Esophagus muscularis mucosa (tissue), 4 donors: ENCODE measurements around the gene KIR3DL1. TPM values are rescaled to one million over a fixed set of nuclear protein-coding genes. Genes with fewer than 3 reads are reported as not detected.

Experiments
- DNase-seq: peaks from one replicate; pipeline ENCODE4 v3.0.0-alpha.2; 2017; ENCODE audit errors: extremely low spot score
- H3K27ac ChIP-seq, 4 donors: fragments of 200-600 bp; sonication (generic); replicated peaks in 1 of 4; 1 replicate in 3 of 4; 2 replicates in 1 of 4; pipeline ENCODE4 v1.5.1; 2016 to 2019; ENCODE audit warnings: mild to moderate bottlenecking in 1 of 4
- H3K27me3 ChIP-seq, 4 donors: fragments of 200-600 bp; sonication (generic); one replicate each; pipeline versions ENCODE4 v1.5.1 to v1.6.0; 2016 to 2019
- H3K36me3 ChIP-seq, 4 donors: fragments of 200-600 bp; sonication (generic); one replicate each; pipeline ENCODE4 v1.5.1; 2016 to 2019
- H3K4me1 ChIP-seq, 4 donors: fragments of 200-600 bp; sonication (generic); one replicate each; pipeline ENCODE4 v1.5.1; 2016 to 2019
- H3K4me3 ChIP-seq, 4 donors: fragments of 200-600 bp; sonication (generic); 1 replicate in 2 of 4; 2 replicates in 2 of 4; pipeline ENCODE4 v1.5.1; 2016 to 2019; ENCODE audit warnings: mild to moderate bottlenecking in 4 of 4, moderate library complexity in 1 of 4
- H3K9me3 ChIP-seq, 4 donors: fragments of 200-600 bp; sonication (generic); 1 replicate in 3 of 4; 2 replicates in 1 of 4; pipeline ENCODE4 v1.5.1; 2016 to 2019
- EP300 ChIP-seq: sonication (generic); formaldehyde crosslinking; IDR thresholded peaks from one replicate; pipeline ENCODE4 v1.6.1; 2017; ENCODE audit warnings: antibody characterized with exemption
- POLR2A ChIP-seq: fragments of 450-650 bp; IDR thresholded peaks from one replicate; pipeline ENCODE4 v1.6.1; 2017; ENCODE audit warnings: antibody characterized with exemption, moderate library complexity, mild to moderate bottlenecking, low read depth
- POLR2AphosphoS5 ChIP-seq, 2 donors: sonication (generic); formaldehyde crosslinking; IDR thresholded peaks; one replicate each; pipeline ENCODE4 v1.6.1; 2017; ENCODE audit warnings: antibody characterized with exemption in 2 of 2
- WGBS: methylation state at CpG from one replicate; pipeline ENCODE4 v1.1.5; 2018; 5-methylcytosine and 5-hydroxymethylcytosine counted together
- intact Hi-C: fragments of 100-400 bp; cut with DNase I; formaldehyde crosslinking; loops from one replicate; pipeline ENCODE4 v1.15.1; 2023
- small RNA-seq, 3 donors: library from RNA; depleted of rRNA; stranded (forward); fragments of <200 nt; gene quantifications; one replicate each; pipeline ENCODE3, GENCODE V24; 2016
- total RNA-seq, 4 donors: library from RNA; depleted of rRNA; stranded (reverse); fragments of >200 nt; gene quantifications; one replicate each; pipeline versions ENCODE4 v1.1.0 to v1.2.1, GENCODE V29; 2016
- TF ChIP-seq, protein P1 (sequence below), 3 experiments: fragments of 200-600 bp in 2 of 3; fragments of 450-650 bp in 1 of 3; sonication (generic) in 2 of 3; IDR thresholded peaks; one replicate each; pipeline ENCODE4 v1.5.1; 2017 to 2019; ENCODE audit warnings: antibody characterized with exemption in 3 of 3, mild to moderate bottlenecking in 2 of 3, moderate library complexity in 1 of 3

The KIR3DL1 gene
- total RNA-seq, 4 donors from 2014 or later: not detected

DNA sequence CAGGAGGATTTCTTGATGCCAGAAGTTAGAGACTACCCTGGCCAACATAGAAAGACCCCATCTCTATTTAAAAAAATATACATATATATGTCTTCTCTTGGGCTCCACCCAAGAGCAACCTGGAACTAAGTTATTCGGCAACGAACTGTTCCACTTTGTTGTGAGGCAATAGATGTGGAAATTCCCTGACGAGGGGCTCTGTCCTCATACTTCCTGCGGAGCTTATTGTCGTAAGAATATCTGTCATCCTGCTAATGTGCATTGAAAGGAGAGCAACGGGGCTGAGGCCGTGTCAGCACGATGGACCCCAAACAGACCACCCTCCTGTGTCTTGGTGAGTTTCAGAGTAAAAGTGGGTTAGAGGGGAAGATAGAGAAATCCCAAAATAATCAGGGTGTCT, 57.7 kb downstream of the KIR3DL1 start, which contains the start of gene FCAR:
TSS of gene FCAR (plus strand) at position 246 of the 400 bp plus-strand sequence. CDS start at position 301, 55 bp downstream.
- H3K9me3 ChIP-seq: no peaks in the 10 kb centered on the region
- no peaks in the 10 kb centered on the region for H3K4me1 ChIP-seq
- peaks cover 0 to 6% (median 0%) of the 10 kb centered on the region in 4 donors for H3K27me3 ChIP-seq
- H3K36me3 ChIP-seq: no peaks in the 10 kb centered on the region
- no peak within 1 kb of the TSS for H3K4me3 ChIP-seq
- H3K27ac ChIP-seq: no peak within 1 kb of the TSS
- TF ChIP-seq, protein P1, sequence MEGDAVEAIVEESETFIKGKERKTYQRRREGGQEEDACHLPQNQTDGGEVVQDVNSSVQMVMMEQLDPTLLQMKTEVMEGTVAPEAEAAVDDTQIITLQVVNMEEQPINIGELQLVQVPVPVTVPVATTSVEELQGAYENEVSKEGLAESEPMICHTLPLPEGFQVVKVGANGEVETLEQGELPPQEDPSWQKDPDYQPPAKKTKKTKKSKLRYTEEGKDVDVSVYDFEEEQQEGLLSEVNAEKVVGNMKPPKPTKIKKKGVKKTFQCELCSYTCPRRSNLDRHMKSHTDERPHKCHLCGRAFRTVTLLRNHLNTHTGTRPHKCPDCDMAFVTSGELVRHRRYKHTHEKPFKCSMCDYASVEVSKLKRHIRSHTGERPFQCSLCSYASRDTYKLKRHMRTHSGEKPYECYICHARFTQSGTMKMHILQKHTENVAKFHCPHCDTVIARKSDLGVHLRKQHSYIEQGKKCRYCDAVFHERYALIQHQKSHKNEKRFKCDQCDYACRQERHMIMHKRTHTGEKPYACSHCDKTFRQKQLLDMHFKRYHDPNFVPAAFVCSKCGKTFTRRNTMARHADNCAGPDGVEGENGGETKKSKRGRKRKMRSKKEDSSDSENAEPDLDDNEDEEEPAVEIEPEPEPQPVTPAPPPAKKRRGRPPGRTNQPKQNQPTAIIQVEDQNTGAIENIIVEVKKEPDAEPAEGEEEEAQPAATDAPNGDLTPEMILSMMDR (IDR thresholded peaks at IDR 0.05): no peak
- TF ChIP-seq POLR2A (no peak), EP300 (no peak), POLR2AphosphoS5 (IDR thresholded peaks at IDR 0.05) (no peak)
- no peak for DNase-seq
- intact Hi-C loops: no loop called here
- WGBS: 75% methylated on average over 8 of the region's 8 CpGs

DNA sequence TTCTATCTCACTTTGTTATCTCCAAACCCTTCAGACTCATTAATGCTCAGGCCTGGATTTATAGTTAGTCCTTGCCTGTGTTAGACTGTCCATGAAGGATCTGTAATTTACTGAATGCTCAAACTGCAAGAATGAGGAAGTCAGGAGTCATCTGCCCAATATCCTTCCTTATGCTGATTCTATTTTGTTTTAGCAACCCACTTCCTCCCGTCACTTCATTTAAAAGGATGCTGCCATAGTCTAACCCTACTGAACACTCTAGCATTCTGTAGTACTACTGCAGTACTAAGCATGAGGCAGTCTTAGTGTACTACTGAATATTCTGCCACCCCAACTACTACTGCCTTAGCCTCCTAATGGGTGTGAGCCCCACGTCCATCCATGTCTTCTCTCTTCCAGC, 59.2 kb downstream of the KIR3DL1 start:
- no peak for DNase-seq
- no peak overlapping the region for H3K4me3 ChIP-seq
- peaks cover 0 to 10% (median 0%) of the 10 kb centered on the region in 4 donors for H3K27me3 ChIP-seq
- no peaks in the 10 kb centered on the region for H3K36me3 ChIP-seq
- no peaks in the 10 kb centered on the region for H3K9me3 ChIP-seq
- no peak for TF ChIP-seq EP300
- TF ChIP-seq, protein P1 (IDR thresholded peaks at IDR 0.05): no peak
- no peaks in the 10 kb centered on the region for H3K4me1 ChIP-seq
- intact Hi-C loops: no loop called here
- 56% methylated on average over 2 of the region's 2 CpGs for WGBS
- no peak overlapping the region for H3K27ac ChIP-seq

DNA sequence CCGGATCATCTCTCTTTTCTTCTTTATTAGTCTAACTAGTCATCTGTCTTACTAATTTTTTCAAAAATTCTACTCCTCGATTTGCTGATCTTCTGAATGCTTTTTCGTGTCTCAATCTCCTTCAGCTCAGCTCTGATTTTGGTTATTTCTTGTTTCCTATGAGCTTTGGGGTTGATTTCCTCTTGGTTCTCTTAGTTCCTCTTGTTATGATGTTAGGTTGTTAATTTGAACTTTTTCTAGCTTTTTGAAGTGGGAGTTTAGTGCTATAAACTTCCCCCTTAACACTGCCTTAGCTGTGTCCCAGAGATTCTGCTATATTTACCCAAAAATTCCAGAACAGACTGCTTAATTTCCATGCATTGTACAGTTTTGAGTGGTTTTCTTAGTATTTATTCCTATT, 61.2 kb downstream of the KIR3DL1 start:
- peaks cover 0 to 22% (median 0%) of the 10 kb centered on the region in 4 donors for H3K27me3 ChIP-seq
- no peak overlapping the region for H3K27ac ChIP-seq
- WGBS: 55% methylated on average over 3 of the region's 3 CpGs
- H3K36me3 ChIP-seq: no peaks in the 10 kb centered on the region
- H3K9me3 ChIP-seq: no peaks in the 10 kb centered on the region
- TF ChIP-seq, protein P1 (IDR thresholded peaks at IDR 0.05): no peak
- TF ChIP-seq POLR2AphosphoS5 (IDR thresholded peaks at IDR 0.05) (no peak), POLR2A (no peak), EP300 (no peak)
- no peak overlapping the region for H3K4me3 ChIP-seq
- intact Hi-C loops: no loop called here
- no peaks in the 10 kb centered on the region for H3K4me1 ChIP-seq
- DNase-seq: no peak

Small RNAs within 50 kb of the gene (small RNA-seq; reads per million reads assigned to genes)
- gene KIR3DP1 (0 reads per million in 3 donors), gene RNU6-222P (0 to 0.19 (median 0.08) reads per million in 3 donors)

Other genes starting within 250 kb of the KIR3DL1 start
- gene LILRA2, start 242.7 kb upstream of the KIR3DL1 start, total RNA-seq: 1 to 10 TPM in 3 of 4 donors, under 1 TPM in 1; 0.83 to 4.6 (median 2.3) TPM
- 1 to 10 TPM in 1 of 4 donors, under 1 TPM in 3; 0.23 to 2.0 (median 0.47) TPM for gene LILRA1, start 222.8 kb upstream of the KIR3DL1 start, total RNA-seq
- 1 to 10 TPM; 1.4 to 5.0 (median 2.7) TPM for gene LILRB1, start 186.0 kb upstream of the KIR3DL1 start, total RNA-seq
- gene LILRB4, start 153.5 kb upstream of the KIR3DL1 start, total RNA-seq: 10 to 100 TPM in 1 of 4 donors, 1 to 10 TPM in 3; 4.9 to 16.2 (median 6.5) TPM
- not detected for gene KIR3DL3, start 92.0 kb upstream of the KIR3DL1 start, total RNA-seq
- gene KIR2DL3, start 78.0 kb upstream of the KIR3DL1 start, total RNA-seq: not detected
- not detected for gene KIR2DL1, start 46.7 kb upstream of the KIR3DL1 start, total RNA-seq
- gene KIR2DL4, start 12.9 kb upstream of the KIR3DL1 start, total RNA-seq: not detected
- gene KIR2DS4, start 16.2 kb downstream of the KIR3DL1 start, total RNA-seq: not detected
- not detected for gene KIR3DL2, start 34.0 kb downstream of the KIR3DL1 start, total RNA-seq
- 1 to 10 TPM in 2 of 4 donors, under 1 TPM in 1, not detected in 1; 0.29 to 6.3 (median 1.4) TPM for gene FCAR, start 57.8 kb downstream of the KIR3DL1 start, total RNA-seq
- under 1 TPM in 1 of 4 donors, not detected in 3; 0.33 TPM for gene NCR1, start 89.7 kb downstream of the KIR3DL1 start, total RNA-seq
- not detected for gene NLRP7, start 131.1 kb downstream of the KIR3DL1 start, total RNA-seq
- gene NLRP2, start 149.9 kb downstream of the KIR3DL1 start, total RNA-seq: under 1 TPM in 2 of 4 donors, not detected in 2; 0.42 to 0.50 TPM
- under 1 TPM in 2 of 4 donors, not detected in 2; 0.13 to 0.29 TPM for gene GP6, start 221.8 kb downstream of the KIR3DL1 start, total RNA-seq
- gene RDH13, start 246.7 kb downstream of the KIR3DL1 start, total RNA-seq: 10 to 100 TPM; 11.1 to 16.4 (median 12.3) TPM